Thyroid gland (tissue), 4 donors: ENCODE results near the gene PPP1R17.

Source experiments
- CTCF ChIP-seq, 6 experiments: fragments of 200-600 bp in 3 of 6; fragments of 450-650 bp in 3 of 6; sonication (generic) in 3 of 6; IDR thresholded peaks; one replicate each; pipeline ENCODE4 v1.5.1; 2016 to 2019; ENCODE audit warnings: antibody characterized with exemption in 6 of 6, mild to moderate bottlenecking in 2 of 6, inconsistent platforms in 1 of 6, moderate library complexity in 1 of 6
- POLR2A ChIP-seq, 2 donors: fragments of 450-650 bp; IDR thresholded peaks; one replicate each; pipeline ENCODE4 v1.6.1; 2017; ENCODE audit warnings: antibody characterized with exemption in 2 of 2, mild to moderate bottlenecking in 2 of 2, moderate library complexity in 1 of 2

GRCh38 chr7:31646942-31647341 lies 40.1 kb upstream of the PPP1R17 start:
- TF ChIP-seq CTCF (IDR thresholded peaks at IDR 0.05) (no peak), POLR2A (IDR thresholded peaks at IDR 0.05) (no peak)
